Stimulated activated CD4-positive, alpha-beta T cell treated with anti-CD3 and anti-CD28 coated beads, Interleukin-15, amount 100 ng/mL, for 48 hours (primary cell): ENCODE measurements around the gene MX1.

ENCODE experiments used
- DNase-seq, 2 donors: peaks; one replicate each; pipeline ENCODE4 v3.0.0-alpha.2; 2020; ENCODE audit warnings: low read depth in 2 of 2

Gene MX1

GRCh38 chr21:41431788-41432548, 5.9 kb downstream of the MX1 start:
- DNase-seq = no peak

GRCh38 chr21:41432562-41433460, 6.8 kb downstream of the MX1 start:
- no peak for DNase-seq

DNA sequence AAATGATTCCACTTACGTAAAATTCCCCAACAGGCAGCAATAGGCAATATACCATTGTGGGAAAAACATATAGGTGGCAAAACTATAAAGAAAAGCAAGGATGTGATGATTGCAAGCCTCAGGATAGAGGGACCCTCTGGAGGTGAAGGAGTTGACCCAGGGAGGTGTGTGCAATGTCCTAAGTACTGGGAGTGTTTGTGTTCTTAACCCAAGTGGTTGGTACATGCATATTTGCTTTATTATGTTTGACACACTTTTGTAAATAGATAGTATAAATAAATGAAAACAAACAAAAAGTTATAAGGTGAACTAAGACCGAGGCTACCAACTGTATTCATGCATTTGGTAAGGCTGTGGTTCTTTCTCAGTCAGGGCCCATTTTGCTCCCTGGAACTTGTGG, 7.5 kb downstream of the MX1 start:
- DNase-seq = no peak

DNA sequence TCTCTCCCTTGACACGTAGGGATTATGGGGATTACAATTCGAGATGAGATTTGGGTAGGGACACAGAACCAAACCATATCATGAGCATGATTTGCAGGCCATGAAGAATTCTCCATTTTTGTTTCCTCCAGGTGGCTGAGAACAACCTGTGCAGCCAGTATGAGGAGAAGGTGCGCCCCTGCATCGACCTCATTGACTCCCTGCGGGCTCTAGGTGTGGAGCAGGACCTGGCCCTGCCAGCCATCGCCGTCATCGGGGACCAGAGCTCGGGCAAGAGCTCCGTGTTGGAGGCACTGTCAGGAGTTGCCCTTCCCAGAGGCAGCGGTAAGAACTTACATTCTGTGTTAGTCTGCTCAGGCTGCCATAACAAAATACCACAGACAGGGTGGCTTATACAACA, 9.7 kb downstream of the MX1 start:
- no peak for DNase-seq

DNA sequence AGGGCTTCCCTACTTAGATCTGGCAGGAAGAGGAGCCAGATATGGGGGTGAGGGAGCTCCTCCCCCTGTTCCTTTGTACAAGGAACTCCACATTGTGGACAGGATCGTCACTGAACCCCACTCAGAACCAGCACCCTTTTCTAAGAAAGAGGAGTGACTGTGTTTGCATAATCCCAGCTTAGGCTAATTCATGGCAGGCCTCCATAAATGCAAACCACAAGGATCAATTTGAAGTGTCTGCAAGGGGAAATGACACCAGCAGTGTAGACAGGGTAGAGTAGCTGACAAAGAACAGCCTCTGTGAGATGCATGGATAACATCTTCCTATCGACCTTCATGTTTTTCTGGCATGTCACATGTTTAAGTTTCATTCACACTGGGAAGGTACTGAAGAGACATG, 11.7 kb downstream of the MX1 start:
- DNase-seq = no peak

DNA sequence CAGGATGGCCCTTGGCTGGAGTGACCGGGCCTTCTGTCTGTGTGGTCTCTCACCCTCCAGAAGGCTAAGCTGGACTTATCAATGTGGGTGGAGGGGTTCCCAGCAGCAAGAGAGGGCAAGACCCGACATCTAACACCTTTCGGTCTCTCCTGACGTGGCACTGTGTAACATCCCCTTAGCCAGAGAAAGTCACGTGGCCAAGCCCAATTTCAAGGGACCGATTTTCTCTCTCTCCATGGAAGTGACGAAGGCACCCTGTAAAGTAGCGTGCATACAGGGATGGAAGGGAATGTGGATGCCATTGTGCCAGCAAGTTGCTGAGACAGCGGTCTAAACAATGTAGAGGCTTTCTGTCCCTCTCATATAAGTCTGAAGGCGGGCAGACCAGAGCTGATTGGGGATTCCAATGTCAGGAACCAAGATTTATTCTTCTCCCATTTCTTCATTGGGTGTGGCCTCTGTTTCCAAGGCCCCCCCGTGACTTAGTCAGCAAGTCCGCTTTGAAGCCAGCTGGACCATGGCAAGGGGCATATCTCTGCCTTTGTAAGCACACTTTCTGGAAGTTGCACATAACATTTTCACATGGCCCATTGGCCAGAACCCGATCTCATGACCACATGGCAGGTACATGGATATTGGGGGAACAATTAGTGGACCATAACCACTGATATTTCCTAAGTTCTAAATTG, 12.5 kb downstream of the MX1 start:
- DNase-seq = no peak

- DNase-seq = no peak
Measured at GRCh38 chr21:41439248-41439647, 13.2 kb downstream of the MX1 start.

- DNase-seq = no peak
Measured at GRCh38 chr21:41441546-41441945, 15.5 kb downstream of the MX1 start.

DNA sequence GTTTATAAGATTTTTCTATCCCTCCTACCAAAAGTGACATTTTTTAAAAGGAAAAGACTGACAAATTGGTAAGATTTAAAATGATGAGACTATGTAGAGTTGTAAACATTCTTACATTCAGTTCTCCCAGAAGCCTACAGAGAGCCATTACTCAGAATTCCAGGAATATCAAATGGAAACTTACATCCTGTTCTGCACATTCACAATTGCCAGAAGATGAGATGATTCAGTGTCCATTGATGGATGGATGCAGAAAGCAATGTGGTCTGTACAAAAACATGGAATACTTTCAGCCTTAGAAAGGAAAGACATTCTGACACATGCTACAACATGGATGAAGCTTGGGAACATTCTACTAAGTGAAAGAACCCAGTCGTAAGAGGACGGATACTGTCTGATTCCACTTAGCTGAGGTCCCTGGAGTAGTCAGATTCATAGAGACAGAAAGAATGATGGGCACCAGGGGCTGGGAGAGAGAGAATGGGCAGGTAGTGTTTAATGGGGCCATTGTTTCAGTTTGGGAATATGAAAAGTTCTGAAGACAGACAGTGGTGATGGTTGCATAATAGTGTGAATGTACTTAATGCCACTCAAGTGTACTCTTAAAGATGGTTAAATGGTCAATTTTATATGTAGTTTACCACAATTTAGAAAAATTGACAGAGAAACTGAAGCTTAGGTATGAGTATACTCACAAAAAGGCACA, 16.6 kb downstream of the MX1 start:
- no peak for DNase-seq

GRCh38 chr21:41443562-41443961, 17.5 kb downstream of the MX1 start:
- DNase-seq = no peak

DNA sequence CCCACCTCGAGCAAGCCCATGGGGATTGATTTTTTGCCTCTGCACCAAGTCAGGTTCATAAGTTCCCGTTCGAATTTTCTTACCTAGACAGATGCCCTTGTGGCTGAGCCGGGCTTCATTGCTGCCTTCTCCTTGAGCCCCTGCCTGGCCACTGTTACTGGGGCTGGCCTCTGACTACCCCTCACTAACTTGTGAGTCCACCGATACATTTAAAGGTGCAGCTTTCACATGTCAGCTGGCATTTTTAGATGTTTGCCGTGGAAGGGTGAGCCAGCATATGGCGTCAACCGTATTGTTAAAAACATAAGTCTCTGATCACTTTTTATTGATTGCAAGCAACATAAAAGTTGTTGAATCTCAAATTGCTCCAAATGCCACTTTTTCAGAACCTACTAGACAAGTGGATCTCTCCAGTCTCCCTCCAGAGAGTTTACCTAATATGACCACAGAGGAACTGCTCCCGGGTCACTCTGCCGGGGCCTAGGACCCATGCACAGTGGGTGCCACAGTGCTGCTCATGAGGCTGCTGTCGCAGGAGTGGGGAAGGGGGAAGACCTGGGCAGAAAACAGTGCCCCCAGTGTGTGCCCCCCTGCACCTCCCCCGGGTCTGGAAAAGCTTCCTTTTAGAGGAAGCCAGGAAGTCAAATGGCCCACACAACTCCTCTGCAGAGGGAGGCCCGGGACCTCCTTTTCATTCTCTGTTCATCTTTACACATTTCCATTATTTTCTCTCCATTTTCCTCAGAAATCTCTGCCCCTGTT, 18.8 kb downstream of the MX1 start:
- DNase-seq = no peak

DNA sequence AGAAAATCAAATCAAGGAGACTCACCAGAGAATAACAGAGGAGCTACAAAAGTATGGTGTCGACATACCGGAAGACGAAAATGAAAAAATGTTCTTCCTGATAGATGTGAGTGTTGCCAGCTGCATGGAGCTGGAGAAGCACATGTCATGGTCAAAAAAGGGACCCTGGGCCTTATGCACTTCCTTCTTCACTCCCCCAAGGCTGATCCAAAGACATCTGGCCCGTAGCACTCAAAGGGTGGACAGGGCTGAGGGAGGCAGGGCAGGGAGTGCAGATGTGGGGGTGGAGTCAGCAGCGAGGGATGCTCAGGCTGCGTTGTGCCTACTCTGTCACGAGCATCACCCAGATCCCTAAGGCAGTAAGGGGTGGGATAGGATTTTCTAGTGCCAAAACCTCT, 19.4 kb downstream of the MX1 start:
- no peak for DNase-seq

GRCh38 chr21:41446586-41446985, 20.5 kb downstream of the MX1 start:
- DNase-seq = no peak

DNA sequence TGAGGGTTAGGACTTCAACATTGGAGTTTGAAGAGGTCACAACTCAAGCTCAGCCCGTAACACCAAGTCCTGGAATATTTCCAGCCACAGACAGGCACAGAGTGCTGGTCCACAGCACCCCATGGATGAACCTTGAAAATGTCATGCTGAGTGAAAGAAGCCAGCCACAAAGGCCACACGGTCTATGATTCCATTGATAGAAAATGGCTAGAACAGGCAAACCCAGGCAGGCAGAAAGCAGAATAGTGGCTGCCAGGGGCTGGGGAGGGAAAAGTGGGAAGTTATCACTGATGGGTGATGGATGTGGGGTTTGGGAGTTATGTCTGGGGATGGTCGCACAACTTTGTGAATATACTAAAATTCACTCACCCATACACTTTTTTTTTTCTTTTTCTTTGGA, 21.3 kb downstream of the MX1 start:
- DNase-seq = no peak

DNA sequence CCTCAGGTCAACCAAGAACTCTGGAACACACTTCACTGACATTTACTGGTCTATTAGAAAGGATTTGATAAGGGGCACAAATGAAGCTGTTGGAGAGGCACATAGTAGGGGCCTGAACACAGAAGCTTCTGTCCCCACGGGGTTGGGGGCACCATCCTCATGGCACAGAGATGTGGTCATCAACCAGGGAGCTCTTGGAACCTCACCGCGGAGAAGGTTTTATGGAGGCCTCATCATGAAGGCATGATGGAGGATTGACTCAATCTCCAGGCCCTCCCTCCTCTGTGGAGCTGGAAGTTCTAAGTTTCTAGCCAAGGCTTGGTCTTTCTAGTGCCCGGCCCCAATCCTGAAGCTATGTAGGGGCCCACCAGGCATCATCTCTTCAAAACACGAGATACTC, 23.6 kb downstream of the MX1 start:
- no peak for DNase-seq

DNA sequence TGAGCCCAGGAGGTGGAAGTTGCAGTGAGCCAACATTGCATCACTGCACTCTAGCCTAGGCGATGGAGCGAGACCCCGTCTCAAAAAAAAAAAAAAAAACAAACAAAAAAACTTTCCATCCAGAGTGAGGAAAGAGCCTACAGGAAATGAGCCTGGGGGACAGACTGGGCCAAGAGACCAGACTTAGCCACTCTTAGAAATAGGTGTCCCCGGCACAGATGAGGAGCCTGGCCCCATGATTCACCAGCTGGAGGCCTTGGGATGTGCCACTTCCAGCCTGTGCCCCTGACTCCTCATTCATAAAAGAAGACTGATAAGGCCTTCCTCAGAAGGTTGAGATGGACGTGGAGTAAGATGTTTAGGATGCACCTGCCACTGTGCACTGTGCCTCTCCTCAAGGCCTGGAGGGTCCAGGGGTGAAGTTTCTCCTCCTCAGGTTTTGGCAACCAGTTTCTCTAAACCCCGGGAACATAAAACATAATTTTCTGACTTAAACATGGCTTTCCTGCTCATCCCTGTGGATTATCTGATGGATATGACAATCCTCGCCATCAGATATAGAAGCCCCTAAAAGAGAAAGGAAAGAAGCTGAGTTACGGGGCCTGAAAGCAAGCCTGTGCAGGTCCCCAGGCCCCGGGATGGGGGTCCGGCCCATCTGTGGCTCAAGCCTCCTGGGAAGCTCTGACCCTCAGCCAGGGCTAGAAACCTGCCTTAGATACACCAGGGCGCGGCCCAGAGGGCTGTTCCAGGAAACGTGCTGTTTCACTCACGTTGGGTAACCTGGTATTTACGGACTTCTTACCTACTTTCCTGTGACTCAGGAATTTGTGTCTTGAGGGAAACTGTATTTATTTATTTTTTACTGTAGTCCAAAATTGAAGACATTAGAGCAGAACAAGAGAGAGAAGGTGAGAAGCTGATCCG, 26.0 kb downstream of the MX1 start:
- DNase-seq = no peak

- DNase-seq = no peak
Measured at GRCh38 chr21:41453198-41453597, 27.2 kb downstream of the MX1 start.

DNA sequence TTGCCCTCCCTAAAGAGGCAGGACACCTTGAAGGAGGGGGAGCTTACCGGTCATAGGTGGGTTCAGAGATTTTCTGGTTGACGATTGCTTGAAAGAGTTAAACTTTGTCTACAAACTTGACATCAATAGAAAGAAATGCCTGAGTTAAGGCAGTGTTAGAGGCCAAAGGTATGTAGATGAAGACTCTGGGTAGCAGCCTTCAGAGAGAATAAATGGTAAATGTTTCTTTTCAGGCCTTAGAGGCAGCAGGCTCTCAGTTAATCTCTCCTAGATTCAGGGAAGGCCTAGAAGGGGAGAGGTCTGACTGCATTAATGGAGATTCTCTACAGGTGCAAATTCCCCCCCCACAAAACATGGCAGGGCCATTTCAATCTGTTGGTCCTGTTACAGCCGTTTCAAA, 27.7 kb downstream of the MX1 start:
- no peak for DNase-seq

GRCh38 chr21:41458121-41458520, 32.1 kb downstream of the MX1 start:
- no peak for DNase-seq

- no peak for DNase-seq
Measured at GRCh38 chr21:41458559-41458958, 32.5 kb downstream of the MX1 start.
